ENCODE results near the gene GUCY1A2.

- no peak for TF ChIP-seq CTCF (IDR thresholded peaks at IDR 0.05)
- no peak for TF ChIP-seq ZFX (IDR thresholded peaks at IDR 0.05; ENCODE audit: borderline replicate concordance)
Measured at GRCh38 chr11:107050121-107050520, 31.8 kb upstream of the GUCY1A2 start.

Data from 22Rv1 (cell line).